ENCODE measurements around the gene ELP4.

DNA sequence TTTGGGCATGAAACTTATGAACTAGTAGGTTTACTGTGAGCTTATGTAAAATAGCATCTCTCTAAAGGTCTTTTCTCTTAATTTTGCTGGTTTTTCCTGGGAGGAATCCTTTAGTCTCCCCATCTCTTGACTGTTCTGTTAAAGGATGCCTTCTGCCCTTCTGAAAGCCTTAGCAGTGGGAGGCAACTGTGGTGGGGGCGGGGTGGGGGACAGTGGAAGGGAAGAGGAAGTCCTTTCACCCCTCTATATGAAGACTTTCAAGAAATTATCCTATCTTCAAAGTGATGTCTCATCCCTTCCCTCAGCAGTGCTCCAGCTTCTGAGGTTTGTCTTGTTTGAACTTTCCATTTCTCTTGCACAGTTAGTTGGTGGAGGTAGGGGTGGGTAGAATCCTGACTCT lies 73.1 kb downstream of the ELP4 start:
- TF ChIP-seq, protein P1, sequence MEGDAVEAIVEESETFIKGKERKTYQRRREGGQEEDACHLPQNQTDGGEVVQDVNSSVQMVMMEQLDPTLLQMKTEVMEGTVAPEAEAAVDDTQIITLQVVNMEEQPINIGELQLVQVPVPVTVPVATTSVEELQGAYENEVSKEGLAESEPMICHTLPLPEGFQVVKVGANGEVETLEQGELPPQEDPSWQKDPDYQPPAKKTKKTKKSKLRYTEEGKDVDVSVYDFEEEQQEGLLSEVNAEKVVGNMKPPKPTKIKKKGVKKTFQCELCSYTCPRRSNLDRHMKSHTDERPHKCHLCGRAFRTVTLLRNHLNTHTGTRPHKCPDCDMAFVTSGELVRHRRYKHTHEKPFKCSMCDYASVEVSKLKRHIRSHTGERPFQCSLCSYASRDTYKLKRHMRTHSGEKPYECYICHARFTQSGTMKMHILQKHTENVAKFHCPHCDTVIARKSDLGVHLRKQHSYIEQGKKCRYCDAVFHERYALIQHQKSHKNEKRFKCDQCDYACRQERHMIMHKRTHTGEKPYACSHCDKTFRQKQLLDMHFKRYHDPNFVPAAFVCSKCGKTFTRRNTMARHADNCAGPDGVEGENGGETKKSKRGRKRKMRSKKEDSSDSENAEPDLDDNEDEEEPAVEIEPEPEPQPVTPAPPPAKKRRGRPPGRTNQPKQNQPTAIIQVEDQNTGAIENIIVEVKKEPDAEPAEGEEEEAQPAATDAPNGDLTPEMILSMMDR (IDR thresholded peaks at IDR 0.05) = no peak
- no peak for TF ChIP-seq POLR2A (IDR thresholded peaks at IDR 0.05)

Measured in breast epithelium (tissue), 3 donors.